Naive thymus-derived CD4-positive, alpha-beta T cell (primary cell): ENCODE data around the gene CCDC170. TPM values are rescaled to one million over a fixed set of nuclear protein-coding genes. Genes with fewer than 3 reads are reported as not detected.
A peak's percentile ranks its signal among the peaks of the same experiment; 100 is the strongest.
"Not testable (repeated sequence)": the region's sequence is repeated elsewhere in the genome, so short reads cannot be mapped to it uniquely, and the experiment has no call there.

Experiments used
- ATAC-seq: fragments of 150-1000 bp; cut with Tn5 transposase; 2 replicates; pipeline ENCODE4 v1.10.0; 2021; ENCODE audit warnings: mild to moderate bottlenecking, moderate library complexity
- CTCF ChIA-PET: fragments of 350-600 bp; sonication (Branson Sonifier 250); formaldehyde crosslinking; loops from one replicate; lab custom pipeline; 2021; ENCODE audit warnings: antibody characterized with exemption; lab: Charles Lee
- POLR2A ChIA-PET: fragments of 350-600 bp; sonication (Branson Sonifier 250); formaldehyde crosslinking; loops from one replicate; lab custom pipeline; 2021; ENCODE audit warnings: antibody characterized with exemption, inconsistent platforms; lab: Charles Lee
- DNase-seq, 9 donors: peaks; one replicate each; pipeline versions ENCODE4 v3.0.0 to v3.0.0-alpha.2; 2020 to 2022; ENCODE audit warnings: mixed read lengths in 1 of 9
- H3K27ac ChIP-seq: one replicate; pipeline ENCODE4 v1.7.0; 2013; ENCODE audit warnings: mild to moderate bottlenecking, low read depth, low read length, moderate library complexity
- H3K27me3 ChIP-seq, 2 donors: one replicate each; pipeline ENCODE4 v1.7.0; 2013; ENCODE audit warnings: low read length in 2 of 2, mild to moderate bottlenecking in 2 of 2, moderate library complexity in 2 of 2; ENCODE audit not compliant: control insufficient read depth in 2 of 2, insufficient read depth in 2 of 2
- H3K36me3 ChIP-seq, 3 experiments: 1 replicate in 2 of 3; 2 replicates in 1 of 3; pipeline ENCODE4 v1.7.0; 2013; ENCODE audit warnings: low read length in 3 of 3, mild to moderate bottlenecking in 3 of 3, moderate library complexity in 1 of 3; ENCODE audit not compliant: insufficient read depth in 3 of 3, control insufficient read depth in 2 of 3
- H3K4me1 ChIP-seq, 2 donors: one replicate each; pipeline ENCODE4 v1.7.0; 2013; ENCODE audit warnings: low read length in 2 of 2, mild to moderate bottlenecking in 2 of 2, moderate library complexity in 1 of 2; ENCODE audit not compliant: control insufficient read depth in 2 of 2, insufficient read depth in 2 of 2
- H3K4me3 ChIP-seq: 2 replicates; pipeline ENCODE4 v1.7.0; 2013; ENCODE audit warnings: mild to moderate bottlenecking, low read length
- H3K9me3 ChIP-seq, 3 experiments: 1 replicate in 2 of 3; 2 replicates in 1 of 3; pipeline ENCODE4 v1.7.0; 2013; ENCODE audit warnings: low read length in 3 of 3; ENCODE audit not compliant: control insufficient read depth in 2 of 3
- H3K27ac Mint-ChIP-seq, 9 donors: one replicate each; pipeline ENCODE4 v1.8.0; 2020 to 2022; ENCODE audit warnings: mixed read lengths in 9 of 9, mild to moderate bottlenecking in 8 of 9, moderate library complexity in 5 of 9, inconsistent platforms in 2 of 9
- H3K27me3 Mint-ChIP-seq, 5 donors: one replicate each; pipeline ENCODE4 v1.8.0; 2021 to 2022; ENCODE audit warnings: mixed read lengths in 5 of 5, mild to moderate bottlenecking in 1 of 5
- H3K36me3 Mint-ChIP-seq, 5 donors: one replicate each; pipeline ENCODE4 v1.8.0; 2020 to 2022; ENCODE audit warnings: mixed read lengths in 5 of 5, mild to moderate bottlenecking in 3 of 5, inconsistent platforms in 1 of 5
- H3K4me1 Mint-ChIP-seq, 7 donors: one replicate each; pipeline ENCODE4 v1.8.0; 2020 to 2022; ENCODE audit warnings: mixed read lengths in 7 of 7, mild to moderate bottlenecking in 3 of 7, inconsistent platforms in 1 of 7
- H3K4me3 Mint-ChIP-seq, 10 donors: one replicate each; pipeline ENCODE4 v1.8.0; 2020 to 2022; ENCODE audit warnings: mild to moderate bottlenecking in 10 of 10, mixed read lengths in 10 of 10, moderate library complexity in 6 of 10, inconsistent platforms in 2 of 10
- H3K9me3 Mint-ChIP-seq, 11 donors: one replicate each; pipeline ENCODE4 v1.8.0; 2020 to 2022; ENCODE audit warnings: mixed read lengths in 11 of 11, mild to moderate bottlenecking in 4 of 11, inconsistent platforms in 1 of 11, moderate library complexity in 1 of 11
- intact Hi-C, 2 donors: fragments of 100-400 bp; cut with micrococcal nuclease; formaldehyde crosslinking; loops; one replicate each; pipeline ENCODE4 v1.15.1; 2023
- polyA plus RNA-seq, 2 donors: library from polyadenylated mRNA; unstranded; fragments of 300-500 nt; fragmentation: Illumina TruSeq; gene quantifications; one replicate each; pipeline ENCODE4 v1.2.3, GENCODE V29; 2021
- total RNA-seq, 6 experiments: library from RNA in 5 of 6; stranded (reverse) in 5 of 6; gene quantifications; 1 replicate in 5 of 6; 2 replicates in 1 of 6; pipeline ENCODE4 v1.2.3 and lab custom pipeline; 2021 to 2026

Gene CCDC170
- total and polyA plus RNA-seq, 7 experiments from 2014 or later, result 0.56 TPM; not detected in 5

GRCh38 chr6:151451417-151451949 lies 42.3 kb upstream of the CCDC170 start:
- peak overlapping the region; percentile 90 to 98 (median 96) for H3K4me3 Mint-ChIP-seq
- DNase-seq, result no peak
- CTCF ChIA-PET, result interaction anchor here (1.0 to 1.5 kb wide), 4 partner anchors 38 to 127 kb away, joined by 3 to 4 read pairs (median 4); no protein-coding TSS in a partner anchor
- peaks cover 0 to 5% (median 0%) of the 10 kb centered on the region in 3 experiments for H3K36me3 ChIP-seq
- H3K4me1 Mint-ChIP-seq, result peaks cover 30 to 68% (median 53%) of the 10 kb centered on the region in 7 donors
- peak overlapping the region; percentile 90 for H3K4me3 ChIP-seq
- peak overlapping the region; percentile 80 to 98 (median 92) for H3K27ac Mint-ChIP-seq
- peaks cover 0 to 5% (median 0%) of the 10 kb centered on the region in 5 donors for H3K27me3 Mint-ChIP-seq
- H3K27me3 ChIP-seq, result no peaks in the 10 kb centered on the region
- no peaks in the 10 kb centered on the region for H3K9me3 ChIP-seq
- no peak for ATAC-seq
- POLR2A ChIA-PET, result interaction anchor here (0.7 to 3.8 kb wide), 9 partner anchors 10 to 734 kb away, joined by 4 to 50 read pairs (median 5); partner anchors contain the start of gene ZBTB2
- peaks cover 0 to 8% (median 4%) of the 10 kb centered on the region in 5 donors for H3K36me3 Mint-ChIP-seq
- H3K4me1 ChIP-seq, result peaks cover 15 to 20% of the 10 kb centered on the region in 2 donors
- intact Hi-C loops, result loop anchor here (5.0 to 10.0 kb wide), 6 partner anchors 241 to 1884 kb away; partner anchors contain the start of genes GINM1 (in 1 of the 2) and MTRF1L (in 1 of the 2)
- H3K9me3 Mint-ChIP-seq, result peaks cover 0 to 6% (median 0%) of the 10 kb centered on the region in 11 donors
- peak overlapping the region; percentile 86 for H3K27ac ChIP-seq

DNA sequence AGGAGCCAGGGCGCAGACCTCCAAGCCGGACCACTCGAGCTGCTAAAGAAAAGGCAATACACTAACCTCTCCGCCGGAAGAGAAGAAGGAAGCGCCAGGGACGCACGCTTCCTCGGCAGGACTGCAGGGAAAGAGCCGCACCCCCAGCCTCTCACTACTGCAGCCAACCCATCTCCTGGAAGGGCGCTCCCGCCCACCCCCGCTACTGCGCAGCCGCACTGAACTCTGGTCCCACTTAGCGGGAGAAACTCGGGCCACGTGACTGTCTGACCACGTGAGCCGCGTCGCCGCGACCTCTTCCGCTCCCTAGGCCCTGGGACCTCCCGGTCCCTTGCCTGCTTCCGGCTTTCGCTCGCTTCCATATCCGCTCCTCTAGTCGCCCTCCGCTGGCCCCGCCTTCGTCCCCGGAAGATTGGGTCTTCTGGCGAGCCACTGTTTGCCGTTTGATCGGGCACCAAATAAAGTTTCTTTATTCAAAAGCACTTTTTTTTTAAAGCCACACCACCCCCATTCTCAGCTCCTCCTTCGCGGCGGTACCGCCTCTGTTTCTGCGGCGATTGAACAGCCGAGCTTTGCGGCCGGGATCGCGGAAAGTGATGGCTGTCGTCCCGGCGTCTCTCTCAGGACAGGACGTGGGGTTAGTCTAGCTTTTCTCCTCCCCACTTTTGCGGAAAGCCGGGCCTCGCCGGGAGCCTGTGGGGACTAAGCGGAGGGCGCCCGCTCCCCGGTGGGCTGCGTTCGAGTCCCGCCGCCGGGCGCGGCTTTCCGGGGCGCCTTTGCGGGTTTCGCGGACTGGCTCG lies 41.7 kb upstream of the CCDC170 start, which contains the start of gene RMND1:
RMND1 (minus strand) TSS at position 177 of the 800 bp plus-strand sequence. CDS start 6,315 bp downstream, outside the sequence.
- Histone ChIP-seq H3K4me3 (peak within 1 kb of the TSS; percentile 90), H3K27me3 (no peaks in the 10 kb centered on the region), H3K4me1 (peaks cover 15 to 20% of the 10 kb centered on the region in 2 donors), H3K36me3 (peaks cover 0 to 5% (median 0%) of the 10 kb centered on the region in 3 experiments), H3K9me3 (no peaks in the 10 kb centered on the region), H3K27ac (peak within 1 kb of the TSS; percentile 86)
- POLR2A ChIA-PET, result interaction anchor here (0.9 to 3.8 kb wide), 11 partner anchors 11 to 857 kb away, joined by 3 to 50 read pairs (median 5); partner anchors contain the start of gene ZBTB2
- peak within 1 kb of the TSS; percentile 83 to 98 (median 92) for H3K27ac Mint-ChIP-seq
- H3K36me3 Mint-ChIP-seq, result peaks cover 0 to 12% (median 4%) of the 10 kb centered on the region in 5 donors
- intact Hi-C loops, result loop anchor here (1.0 to 10.0 kb wide), 18 partner anchors 25 to 1885 kb away; partner anchors contain the start of genes FBXO5 (in 2 of the 2), MTRF1L (in 2 of the 2), GINM1 (in 1 of the 2) and LRP11 (in 1 of the 2)
- H3K27me3 Mint-ChIP-seq, result peaks cover 0 to 5% (median 0%) of the 10 kb centered on the region in 5 donors
- ATAC-seq (peak; percentile 98), DNase-seq (peak; percentile 92 to 99 (median 99))
- H3K4me3 Mint-ChIP-seq, result peak within 1 kb of the TSS; percentile 90 to 98 (median 96)
- H3K4me1 Mint-ChIP-seq, result peaks cover 36 to 68% (median 54%) of the 10 kb centered on the region in 7 donors
- CTCF ChIA-PET, result interaction anchor here (0.7 to 1.5 kb wide), 6 partner anchors 18 to 128 kb away, joined by 3 to 4 read pairs (median 4); no protein-coding TSS in a partner anchor
- H3K9me3 Mint-ChIP-seq, result peaks cover 0 to 6% (median 0%) of the 10 kb centered on the region in 11 donors

- Mint-ChIP-seq H3K4me3 (peak overlapping the region; percentile 90 to 98 (median 96)), H3K36me3 (peaks cover 0 to 14% (median 4%) of the 10 kb centered on the region in 5 donors), H3K27ac (peak overlapping the region; percentile 83 to 98 (median 92)), H3K27me3 (peaks cover 0 to 5% (median 0%) of the 10 kb centered on the region in 5 donors), H3K4me1 (peaks cover 38 to 66% (median 55%) of the 10 kb centered on the region in 7 donors), H3K9me3 (peaks cover 0 to 6% (median 0%) of the 10 kb centered on the region in 11 donors)
- DNase-seq (peak in 2 of 9 donors; percentile 5 to 7), ATAC-seq (no peak)
- Histone ChIP-seq H3K4me3 (peak overlapping the region; percentile 84), H3K4me1 (peaks cover 15 to 20% of the 10 kb centered on the region in 2 donors), H3K27ac (peak overlapping the region; percentile 86), H3K27me3 (no peaks in the 10 kb centered on the region), H3K36me3 (peaks cover 0 to 6% (median 0%) of the 10 kb centered on the region in 3 experiments), H3K9me3 (no peaks in the 10 kb centered on the region)
- ChIA-PET POLR2A (interaction anchor here (0.9 to 3.8 kb wide), 10 partner anchors 12 to 857 kb away, joined by 3 to 50 read pairs (median 5); partner anchors contain the start of gene ZBTB2), CTCF (interaction anchor here (0.7 to 1.0 kb wide), 3 partner anchors 18 to 63 kb away, joined by 3 to 4 read pairs (median 4); no protein-coding TSS in a partner anchor)
- intact Hi-C loops, result loop anchor here (1.0 to 10.0 kb wide), 18 partner anchors 24 to 1886 kb away; partner anchors contain the start of genes FBXO5 (in 2 of the 2), MTRF1L (in 2 of the 2), GINM1 (in 1 of the 2) and LRP11 (in 1 of the 2)
Observed at GRCh38 chr6:151452750-151453427, 40.9 kb upstream of the CCDC170 start.

DNA sequence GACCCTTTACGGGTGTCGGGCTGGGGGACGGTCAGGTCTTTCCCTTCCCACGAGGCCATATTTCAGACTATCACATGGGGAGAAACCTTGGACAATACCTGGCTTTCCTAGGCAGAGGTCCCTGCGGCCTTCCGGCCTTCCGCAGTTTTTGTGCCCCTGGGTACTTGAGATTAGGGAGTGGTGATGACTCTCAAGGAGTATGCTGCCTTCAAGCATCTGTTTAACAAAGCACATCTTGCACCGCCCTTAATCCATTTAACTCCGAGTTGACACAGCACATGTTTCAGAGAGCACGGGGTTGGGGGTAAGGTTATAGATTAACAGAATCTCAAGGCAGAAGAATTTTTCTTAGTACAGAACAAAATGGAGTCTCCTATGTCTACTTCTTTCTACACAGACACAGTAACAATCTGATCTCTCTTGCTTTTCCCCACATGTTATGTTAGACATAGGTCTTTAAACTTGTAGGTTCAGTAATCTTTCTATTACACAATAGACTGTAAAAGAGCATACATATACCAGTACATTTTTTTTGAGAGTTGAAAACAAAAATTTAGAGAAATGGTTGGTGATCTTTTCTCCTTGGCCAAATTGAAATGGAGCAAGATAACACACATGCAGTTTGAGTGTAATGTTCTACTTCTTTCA lies 37.9 kb upstream of the CCDC170 start:
- Histone ChIP-seq H3K36me3 (peaks cover 0 to 24% (median 9%) of the 10 kb centered on the region in 3 experiments), H3K4me1 (peaks cover 15 to 20% of the 10 kb centered on the region in 2 donors)
- POLR2A ChIA-PET, DNase-seq, H3K27me3 ChIP-seq, H3K27ac ChIP-seq, H3K4me3 Mint-ChIP-seq, H3K9me3 ChIP-seq, H3K9me3 Mint-ChIP-seq, ATAC-seq, H3K27me3 Mint-ChIP-seq, CTCF ChIA-PET, H3K4me3 ChIP-seq, H3K27ac Mint-ChIP-seq: not testable (repeated sequence)
- Mint-ChIP-seq H3K4me1 (peaks cover 31 to 58% (median 45%) of the 10 kb centered on the region in 7 donors), H3K36me3 (peaks cover 0 to 14% (median 4%) of the 10 kb centered on the region in 5 donors)
- intact Hi-C loops, result loop anchor here (5.0 to 10.0 kb wide), 4 partner anchors 561 to 1451 kb away; no protein-coding TSS in a partner anchor

DNA sequence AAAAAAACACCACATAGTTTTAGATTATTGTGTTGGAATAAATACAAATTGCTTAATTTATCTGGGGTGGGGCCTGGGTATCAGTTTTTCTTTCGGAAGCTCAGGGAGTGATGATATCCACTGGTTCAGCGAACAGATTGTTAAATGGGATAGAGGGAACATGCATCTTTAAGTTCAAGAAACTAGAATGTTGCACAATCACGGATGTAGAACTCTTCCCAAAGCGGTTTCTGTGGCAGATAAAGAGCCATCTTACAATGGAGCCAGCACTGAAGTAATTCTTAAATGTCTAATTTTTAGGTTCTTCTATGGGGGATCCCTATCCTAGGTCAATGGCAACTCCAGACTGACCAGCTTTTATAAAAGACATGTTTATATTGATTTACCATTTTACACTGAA lies 32.1 kb upstream of the CCDC170 start:
- no peak for DNase-seq
- no peaks in the 10 kb centered on the region for H3K4me1 ChIP-seq
- Mint-ChIP-seq H3K27me3 (no peaks in the 10 kb centered on the region), H3K4me3 (no peak overlapping the region), H3K27ac (no peak overlapping the region), H3K9me3 (no peaks in the 10 kb centered on the region), H3K4me1 (peaks cover 7 to 42% (median 17%) of the 10 kb centered on the region in 7 donors), H3K36me3 (peaks cover 7 to 21% (median 15%) of the 10 kb centered on the region in 5 donors)
- no peak overlapping the region for H3K27ac ChIP-seq
- H3K36me3 ChIP-seq, result peaks cover 0 to 34% (median 9%) of the 10 kb centered on the region in 3 experiments
- no peaks in the 10 kb centered on the region for H3K27me3 ChIP-seq
- intact Hi-C loops, result no loop called here
- H3K9me3 ChIP-seq, result no peaks in the 10 kb centered on the region
- ATAC-seq, result no peak
- ChIA-PET POLR2A (no interaction called here), CTCF (interaction anchor here (1.0 kb wide), 1 partner anchor 21 kb away, joined by 3 read pairs; no protein-coding TSS in a partner anchor)
- H3K4me3 ChIP-seq, result no peak overlapping the region
